Right lobe of liver (tissue), 4 donors: Measurements from ENCODE around the gene R3HCC1L.

Source experiments
- CTCF ChIP-seq, 4 donors: fragments of 200-600 bp in 3 of 4; fragments of 450-650 bp in 1 of 4; IDR thresholded peaks; one replicate each; pipeline versions ENCODE4 v1.5.1 to v1.8.0; 2016 to 2022; ENCODE audit warnings: antibody characterized with exemption in 4 of 4, mild to moderate bottlenecking in 2 of 4
- POLR2A ChIP-seq: fragments of 450-650 bp; IDR thresholded peaks from one replicate; pipeline ENCODE4 v1.6.1; 2017; ENCODE audit warnings: antibody characterized with exemption, mild to moderate bottlenecking
- donor health status: DM: no; HTN: no; CAD: no.
- donor health status: DM: no; HTN: no; CAD: no.
- donor health status: DM: no; HTN: yes; CAD: no.

DNA sequence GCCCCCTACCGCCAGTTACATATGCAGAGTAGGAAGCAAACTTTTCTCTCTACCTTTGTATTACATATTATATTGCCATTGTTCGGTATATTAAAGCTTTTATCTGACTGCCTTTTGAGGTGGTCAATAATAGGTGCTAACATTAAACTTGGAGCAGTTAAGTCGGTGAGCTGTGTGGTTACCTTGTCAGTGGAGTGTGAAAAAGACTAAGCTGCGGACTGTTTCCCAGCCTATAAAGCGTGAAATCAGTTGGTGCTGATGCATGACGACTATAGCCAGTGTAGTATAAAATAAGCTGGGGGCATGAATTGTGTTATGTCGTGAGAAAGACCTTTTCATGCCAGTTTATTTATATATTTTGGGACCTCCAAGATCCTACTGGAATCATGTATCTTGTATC is 33.7 kb downstream of the R3HCC1L start:
- TF ChIP-seq CTCF (IDR thresholded peaks at IDR 0.05) (no peak), POLR2A (no peak)
